Embryonic facial prominence (tissue), 1 donor: Measurements from ENCODE around the gene LRRC1.
"Not testable (repeated sequence)": the region's sequence is repeated elsewhere in the genome, so short reads cannot be mapped to it uniquely, and the experiment has no call there.

Experiments
- DNase-seq: peaks from one replicate; pipeline ENCODE4 v3.0.0-alpha.2; 2016; ENCODE audit errors: extremely low spot score

The LRRC1 gene

DNA sequence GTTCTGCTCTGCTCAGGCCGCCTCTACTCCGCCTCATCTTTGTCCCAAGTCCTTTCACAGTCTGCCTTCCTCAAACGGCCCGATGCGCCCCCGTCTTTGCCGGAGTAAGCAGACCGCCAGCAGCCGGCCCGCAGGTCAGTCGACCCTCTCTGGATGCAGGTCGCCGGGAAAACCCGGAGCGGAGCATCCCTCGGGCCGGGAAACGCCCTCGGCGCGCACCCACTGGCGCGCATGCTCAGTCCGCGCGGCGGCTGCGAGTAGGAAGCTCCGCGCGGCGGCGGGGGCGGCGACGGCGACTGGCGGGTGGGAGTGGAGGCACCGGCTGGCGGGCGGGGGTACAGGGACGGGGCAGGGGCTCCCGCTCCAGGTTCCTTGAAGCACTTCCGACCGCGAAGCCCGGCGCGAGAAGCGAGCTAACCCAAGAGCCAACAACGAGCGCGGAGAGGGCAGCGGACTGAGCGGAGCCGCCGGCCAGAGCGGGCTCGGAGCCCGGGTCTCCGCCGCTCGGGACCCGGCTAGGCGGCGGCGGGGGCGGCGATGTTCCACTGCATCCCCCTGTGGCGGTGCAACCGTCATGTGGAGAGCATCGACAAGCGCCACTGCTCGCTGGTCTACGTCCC lies at the start of gene LRRC1:
TSS of gene LRRC1 (plus strand) at position 286 of the 620 bp plus-strand sequence. CDS start at position 538, 252 bp downstream.
- DNase-seq, result peak; percentile 80

GRCh38 chr6:53746442-53747103 lies 48.2 kb upstream of the LRRC1 start:
- DNase-seq, result no peak

GRCh38 chr6:53750052-53750650 lies 44.7 kb upstream of the LRRC1 start:
- no peak for DNase-seq

GRCh38 chr6:53751417-53751816 lies 43.4 kb upstream of the LRRC1 start:
- no peak for DNase-seq

DNA sequence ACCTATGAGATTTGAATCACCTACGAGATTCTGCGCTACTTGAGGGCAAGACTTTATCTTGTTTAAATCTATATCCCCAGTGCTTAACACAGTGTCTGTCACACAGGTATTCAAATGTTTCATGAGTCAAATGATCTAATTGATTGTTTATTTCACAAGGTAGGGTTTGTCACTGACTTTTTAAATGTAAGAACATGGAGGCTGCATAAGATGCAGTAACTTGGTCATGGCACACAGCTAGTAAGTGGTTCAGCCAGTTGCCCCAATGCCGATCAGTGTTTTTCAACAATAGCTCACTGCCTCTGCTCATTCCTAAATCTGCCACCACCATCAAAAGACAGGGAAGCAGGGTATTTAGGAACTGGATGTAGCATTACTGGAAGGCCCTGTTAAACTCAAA lies 42.4 kb upstream of the LRRC1 start:
- DNase-seq, result no peak

GRCh38 chr6:53752856-53753255 lies 41.9 kb upstream of the LRRC1 start:
- no peak for DNase-seq

GRCh38 chr6:53754330-53754729 lies 40.5 kb upstream of the LRRC1 start:
- no peak for DNase-seq

- no peak for DNase-seq
Observed at GRCh38 chr6:53756396-53756795, 38.4 kb upstream of the LRRC1 start.

- DNase-seq, result no peak
Observed at GRCh38 chr6:53758496-53758895, 36.3 kb upstream of the LRRC1 start.

- no peak for DNase-seq
Observed at GRCh38 chr6:53761036-53761435, 33.8 kb upstream of the LRRC1 start.

- DNase-seq, result no peak
Observed at GRCh38 chr6:53765270-53765669, 29.5 kb upstream of the LRRC1 start.

DNA sequence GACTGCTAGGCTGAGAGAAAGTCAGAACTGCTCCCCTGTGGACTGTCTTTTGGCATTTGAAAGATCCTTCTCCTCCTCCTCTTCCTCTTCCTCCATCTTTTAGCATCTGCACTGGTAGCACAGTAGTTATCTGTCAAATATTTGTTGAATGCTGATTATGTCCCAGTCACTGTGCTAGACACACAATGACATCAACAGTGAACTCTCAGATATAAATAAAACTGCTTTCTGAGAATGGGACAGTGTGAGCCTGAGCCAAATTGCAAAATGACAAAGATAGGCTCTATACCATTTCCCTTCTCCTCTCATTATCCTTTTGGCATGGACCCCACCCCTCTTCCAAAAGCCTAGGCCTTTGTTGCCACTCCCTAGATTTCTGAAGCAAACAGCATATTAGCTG lies 27.9 kb upstream of the LRRC1 start:
- DNase-seq, result no peak

DNA sequence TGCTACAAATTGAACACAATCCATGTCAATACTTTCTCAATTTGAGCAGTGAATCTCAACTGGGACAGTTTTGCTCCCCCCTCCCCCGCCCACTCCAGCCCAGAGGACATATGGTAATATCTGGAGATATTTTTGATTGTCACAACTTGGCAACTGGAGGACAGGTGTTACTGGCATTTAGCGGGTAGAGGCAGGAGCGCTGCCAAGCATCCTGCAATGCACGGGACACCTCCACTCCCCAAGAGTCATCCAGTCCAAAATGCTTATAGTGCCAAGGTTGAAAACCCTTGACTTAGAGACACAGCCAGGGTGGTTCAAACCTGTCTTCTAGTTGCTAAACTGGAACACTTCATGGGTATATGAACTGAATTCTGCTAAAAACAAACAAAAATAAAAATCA lies 26.9 kb upstream of the LRRC1 start:
- no peak for DNase-seq

DNA sequence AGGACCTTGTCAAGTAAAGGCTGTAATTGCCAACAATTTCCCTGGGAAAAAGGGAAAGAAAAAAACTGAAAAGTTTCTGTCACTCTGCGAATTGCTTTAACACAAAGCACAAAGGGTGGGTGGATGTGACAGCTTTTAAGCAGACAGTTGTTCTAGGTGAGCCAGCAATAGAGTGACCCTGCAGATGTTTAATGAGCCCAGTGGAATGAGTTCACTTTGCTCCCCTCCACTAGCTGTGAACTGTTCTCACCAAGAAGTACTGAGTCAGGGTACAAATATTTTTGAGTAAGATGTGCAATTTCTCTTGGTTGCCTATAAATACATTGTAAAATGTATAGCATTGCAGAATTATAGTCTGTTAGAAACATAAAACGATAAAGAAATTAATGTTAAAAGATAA lies 26.2 kb upstream of the LRRC1 start:
- DNase-seq, result no peak

GRCh38 chr6:53770780-53771249 lies 24.0 kb upstream of the LRRC1 start:
- no peak for DNase-seq

DNA sequence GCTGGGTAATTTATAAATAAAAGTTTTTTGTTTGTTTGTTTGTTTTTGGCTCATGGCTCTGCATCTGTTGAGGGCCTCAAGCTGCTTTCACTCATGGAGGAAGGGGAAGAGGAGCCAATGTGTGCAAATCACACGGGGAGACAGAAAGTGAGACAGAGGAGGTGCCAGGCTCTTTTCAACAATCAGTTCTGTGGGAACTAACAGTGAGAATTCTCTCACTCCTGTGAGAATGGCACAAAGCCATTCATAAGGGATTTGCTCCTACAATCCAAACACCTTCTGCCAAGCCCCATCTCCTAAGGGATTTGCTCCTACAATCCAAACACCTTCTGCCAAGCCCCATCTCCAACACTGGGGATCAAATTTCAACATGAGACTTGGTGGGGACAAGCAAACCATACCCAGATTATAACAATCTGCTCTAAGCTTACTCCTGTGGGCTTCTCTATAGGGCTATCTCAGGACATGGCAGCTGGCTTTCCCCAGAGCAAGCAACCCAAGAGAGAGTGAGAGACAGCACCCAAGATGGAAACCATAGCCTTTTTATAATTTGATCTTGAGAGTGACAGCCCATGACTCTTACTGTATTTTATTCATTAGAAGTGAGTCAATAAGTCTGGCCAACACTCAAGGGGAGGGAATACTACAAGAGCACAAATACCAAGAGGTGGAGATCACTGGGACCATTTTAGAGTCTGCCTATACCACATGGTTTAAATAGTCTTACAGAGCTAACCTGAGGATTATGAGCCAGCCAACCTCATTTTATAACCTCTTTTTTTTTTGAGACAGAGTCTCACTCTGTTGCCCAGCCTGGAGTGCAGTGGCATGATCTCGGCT lies 22.8 kb upstream of the LRRC1 start:
- no peak for DNase-seq

DNA sequence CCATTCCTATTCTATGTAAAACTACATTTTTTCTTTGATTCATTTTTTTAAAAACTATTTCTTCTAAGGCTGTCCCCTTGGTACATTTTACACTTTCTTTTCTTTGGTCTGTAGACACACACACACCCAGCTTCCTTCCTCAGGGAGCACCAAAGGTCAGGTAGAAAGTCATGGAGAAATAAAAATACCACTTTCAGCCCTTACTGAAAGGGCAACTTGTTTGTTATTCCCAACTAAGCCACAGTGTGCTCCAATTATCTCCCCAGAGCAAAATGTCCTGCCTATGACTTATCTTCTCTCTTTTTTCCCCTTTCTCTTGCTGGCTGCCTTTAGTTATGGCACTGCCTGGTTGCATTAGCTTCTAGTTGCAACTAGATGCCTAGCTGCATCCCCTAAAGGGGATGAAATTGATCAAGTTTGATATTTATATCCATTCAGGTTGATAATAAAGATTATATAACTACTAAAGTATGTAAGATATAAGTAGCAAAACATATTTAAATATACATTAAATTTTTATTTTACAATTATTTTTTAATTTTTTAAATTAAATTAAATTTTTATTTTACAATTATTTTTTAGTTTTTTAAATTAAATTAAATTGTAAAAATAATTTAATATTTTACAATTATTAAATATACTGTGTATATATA lies 21.6 kb upstream of the LRRC1 start:
- DNase-seq, result no peak

- not testable (repeated sequence) for DNase-seq
Observed at GRCh38 chr6:53776152-53776551, 18.7 kb upstream of the LRRC1 start.

GRCh38 chr6:53784991-53785390 lies 9.8 kb upstream of the LRRC1 start:
- not testable (repeated sequence) for DNase-seq

DNA sequence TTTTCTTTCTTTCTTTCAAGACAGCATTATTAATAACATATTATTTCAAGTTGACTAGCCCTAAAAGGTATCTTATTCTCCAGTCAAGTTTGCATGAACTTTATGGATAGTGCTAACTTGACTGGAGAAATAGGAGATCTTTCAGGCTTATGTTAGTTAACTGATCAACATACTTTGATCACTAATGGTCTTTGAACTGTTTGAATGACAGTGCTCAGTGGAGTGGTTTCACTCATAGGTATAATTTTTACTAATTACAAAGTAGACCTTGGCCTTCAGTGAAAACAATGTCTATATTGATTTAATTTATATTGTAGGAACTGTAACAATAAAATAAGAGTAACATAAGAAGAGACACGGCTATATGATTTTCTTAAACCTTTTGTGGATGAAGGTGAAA lies 8.0 kb upstream of the LRRC1 start:
- no peak for DNase-seq

DNA sequence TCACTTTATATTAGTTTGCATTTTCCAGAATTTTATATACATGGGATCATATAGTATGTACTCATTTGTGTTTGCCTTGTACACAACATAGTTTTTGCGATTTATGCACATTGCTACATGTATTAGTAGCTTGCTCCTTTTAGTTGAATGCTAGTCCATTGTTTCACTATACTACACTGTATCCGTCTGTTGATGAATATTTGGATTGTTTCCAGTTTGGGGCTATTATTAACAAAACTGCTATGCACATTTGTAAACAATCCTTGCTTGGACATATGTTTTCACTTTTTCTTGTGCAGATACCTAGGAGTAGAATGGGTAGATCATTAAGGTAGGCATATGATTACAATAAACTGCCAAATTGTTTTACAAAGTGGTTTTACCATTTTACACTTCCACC lies 3.9 kb upstream of the LRRC1 start:
- DNase-seq, result no peak

DNA sequence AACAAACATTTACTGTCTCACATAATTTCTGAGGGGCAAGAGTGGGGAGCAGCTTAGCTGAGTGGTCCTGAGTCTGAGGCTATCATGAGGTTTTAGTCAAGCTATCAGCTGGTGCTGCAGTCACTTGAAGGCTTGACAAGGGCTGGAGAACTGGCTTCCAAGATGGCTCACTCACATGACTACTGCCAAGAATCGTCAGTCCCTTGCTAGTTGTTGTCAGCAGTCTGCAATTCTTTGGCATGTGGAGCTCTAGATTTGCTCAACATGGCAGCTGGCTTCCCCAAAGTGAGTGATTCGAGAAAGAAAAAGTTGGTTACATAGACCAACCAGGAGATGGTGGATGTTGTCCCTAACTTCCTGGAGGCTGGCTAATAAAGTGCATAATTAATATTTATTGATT lies 2.8 kb upstream of the LRRC1 start:
- no peak for DNase-seq
